A673 (cell line): ENCODE data around the gene WDFY4. TPM values are rescaled to one million over a fixed set of nuclear protein-coding genes. Genes with fewer than 3 reads are reported as not detected.

ENCODE experiments used
- BruUV-seq: library from RNA; stranded (reverse); fragments of 400-500 nt; replicated peaks from 2 replicates; lab custom pipeline; 2021; lab: Mats Ljungman, UMichigan
- CTCF ChIA-PET: fragments of 300-600 bp; sonication (Branson Sonifier 250); formaldehyde crosslinking; loops from one replicate; lab custom pipeline; 2022; ENCODE audit warnings: antibody characterized with exemption; lab: Charles Lee
- POLR2A ChIA-PET: fragments of 300-600 bp; sonication (Branson Sonifier 250); formaldehyde crosslinking; loops from one replicate; lab custom pipeline; 2022; ENCODE audit warnings: antibody characterized with exemption; ENCODE audit not compliant: low non-redundant PET; lab: Charles Lee
- DNase-seq: peaks from one replicate; pipeline ENCODE4 v3.0.0-alpha.2; 2015; ENCODE audit warnings: low spot score
- H3K27ac ChIP-seq: fragments of 200-600 bp; sonication (generic); 2 replicates; pipeline ENCODE4 v1.5.1; 2016; ENCODE audit warnings: mixed run types, low read depth, mild to moderate bottlenecking, mixed read lengths, antibody characterized with exemption, low read length; ENCODE audit not compliant: poor library complexity, severe bottlenecking
- H3K27me3 ChIP-seq: fragments of 200-600 bp; sonication (generic); replicated peaks from 2 replicates; pipeline ENCODE4 v1.6.1; 2017; ENCODE audit warnings: mixed run types, low read depth, mild to moderate bottlenecking, mixed read lengths, antibody characterized with exemption, low read length; ENCODE audit not compliant: insufficient read depth, poor library complexity
- H3K36me3 ChIP-seq: fragments of 200-600 bp; sonication (generic); 2 replicates; pipeline ENCODE4 v1.6.1; 2016; ENCODE audit warnings: mixed run types, mild to moderate bottlenecking, mixed read lengths, antibody characterized with exemption, low read length; ENCODE audit not compliant: insufficient read depth, poor library complexity, severe bottlenecking
- H3K4me1 ChIP-seq: fragments of 200-600 bp; sonication (generic); 2 replicates; pipeline ENCODE4 v1.6.1; 2017; ENCODE audit warnings: mixed run types, mild to moderate bottlenecking, mixed read lengths, antibody characterized with exemption, low read length; ENCODE audit not compliant: insufficient read depth, poor library complexity, severe bottlenecking
- H3K4me3 ChIP-seq: fragments of 200-600 bp; sonication (generic); 2 replicates; pipeline ENCODE4 v1.5.1; 2016; ENCODE audit warnings: low read depth, mixed run types, mild to moderate bottlenecking, mixed read lengths, low read length; ENCODE audit not compliant: poor library complexity, severe bottlenecking
- H3K9me3 ChIP-seq: fragments of 200-600 bp; sonication (generic); 2 replicates; pipeline ENCODE4 v1.6.1; 2016; ENCODE audit warnings: mixed run types, low read depth, mild to moderate bottlenecking, mixed read lengths, antibody characterized with exemption, low read length; ENCODE audit not compliant: poor library complexity, severe bottlenecking
- EZH2 ChIP-seq: fragments of 200-600 bp; sonication (generic); IDR thresholded peaks from 2 replicates; pipeline ENCODE4 v1.6.1; 2017; ENCODE audit warnings: borderline replicate concordance, low read depth, mild to moderate bottlenecking, mixed read lengths, antibody characterized with exemption, low read length; ENCODE audit not compliant: poor library complexity, severe bottlenecking
- intact Hi-C: fragments of 100-400 bp; cut with micrococcal nuclease; formaldehyde crosslinking; loops from one replicate; pipeline ENCODE4 v1.10.0; 2022; ENCODE audit not compliant: unreplicated experiment
- total RNA-seq: library from RNA; stranded (reverse); gene quantifications from 2 replicates; pipeline ENCODE4 v1.2.3, GENCODE V29; 2021
- TF ChIP-seq, protein P1 (sequence below): fragments of 300-800, 200-600 bp; sonication (generic); conservative IDR thresholded peaks from 2 replicates; pipeline ENCODE4 v1.5.1; 2017; ENCODE audit warnings: low read depth, mild to moderate bottlenecking, antibody characterized with exemption, low read length, moderate library complexity, mixed read lengths

Gene WDFY4
- total RNA-seq, 1 experiment from 2014 or later: not detected

DNA sequence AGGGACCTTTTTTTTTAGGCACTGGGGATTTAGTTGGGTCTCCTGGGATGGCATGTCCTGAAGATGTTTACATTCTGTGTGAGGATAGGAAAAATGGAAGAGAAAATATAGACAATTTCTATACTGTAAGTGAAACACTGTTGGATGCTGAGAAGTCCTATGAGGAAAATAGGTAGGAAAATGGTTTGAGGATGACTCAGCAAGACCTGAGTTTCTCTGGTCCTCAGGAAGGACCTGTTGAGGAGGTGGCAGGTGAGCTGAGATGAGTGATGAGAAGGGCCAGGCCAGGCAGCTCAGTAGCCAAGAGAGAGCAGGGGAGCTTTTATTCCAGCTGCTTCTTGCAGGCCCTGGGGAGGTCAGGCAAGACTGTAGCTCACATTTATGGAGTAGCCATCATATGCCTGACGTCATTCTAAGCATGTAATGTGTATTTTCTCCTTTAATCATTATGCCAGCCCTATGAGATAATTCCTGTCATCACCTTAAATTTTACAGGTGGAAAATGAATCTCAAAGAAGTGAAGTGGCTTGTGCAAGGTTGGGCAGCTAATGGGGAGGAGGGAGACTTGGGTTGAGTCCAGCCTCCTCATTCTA lies 274.0 kb downstream of the WDFY4 start:
- no peak for DNase-seq
- intact Hi-C loops: no loop called here
- TF ChIP-seq, protein P1, sequence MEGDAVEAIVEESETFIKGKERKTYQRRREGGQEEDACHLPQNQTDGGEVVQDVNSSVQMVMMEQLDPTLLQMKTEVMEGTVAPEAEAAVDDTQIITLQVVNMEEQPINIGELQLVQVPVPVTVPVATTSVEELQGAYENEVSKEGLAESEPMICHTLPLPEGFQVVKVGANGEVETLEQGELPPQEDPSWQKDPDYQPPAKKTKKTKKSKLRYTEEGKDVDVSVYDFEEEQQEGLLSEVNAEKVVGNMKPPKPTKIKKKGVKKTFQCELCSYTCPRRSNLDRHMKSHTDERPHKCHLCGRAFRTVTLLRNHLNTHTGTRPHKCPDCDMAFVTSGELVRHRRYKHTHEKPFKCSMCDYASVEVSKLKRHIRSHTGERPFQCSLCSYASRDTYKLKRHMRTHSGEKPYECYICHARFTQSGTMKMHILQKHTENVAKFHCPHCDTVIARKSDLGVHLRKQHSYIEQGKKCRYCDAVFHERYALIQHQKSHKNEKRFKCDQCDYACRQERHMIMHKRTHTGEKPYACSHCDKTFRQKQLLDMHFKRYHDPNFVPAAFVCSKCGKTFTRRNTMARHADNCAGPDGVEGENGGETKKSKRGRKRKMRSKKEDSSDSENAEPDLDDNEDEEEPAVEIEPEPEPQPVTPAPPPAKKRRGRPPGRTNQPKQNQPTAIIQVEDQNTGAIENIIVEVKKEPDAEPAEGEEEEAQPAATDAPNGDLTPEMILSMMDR: no peak
- TF ChIP-seq EZH2: no peak
- H3K9me3 ChIP-seq: no peaks in the 10 kb centered on the region
- H3K36me3 ChIP-seq: no peaks in the 10 kb centered on the region
- H3K27ac ChIP-seq: no peak overlapping the region
- no peaks in the 10 kb centered on the region for H3K4me1 ChIP-seq
- BruUV-seq: no TSS peak
- CTCF ChIA-PET: no interaction called here
- H3K4me3 ChIP-seq: no peak overlapping the region
- POLR2A ChIA-PET: no interaction called here
- H3K27me3 ChIP-seq: no peaks in the 10 kb centered on the region

GRCh38 chr10:48964038-48964437 lies 279.4 kb downstream of the WDFY4 start:
- intact Hi-C loops: no loop called here
- H3K4me3 ChIP-seq: no peak overlapping the region
- TF ChIP-seq, protein P1: no peak
- no peak for TF ChIP-seq EZH2
- H3K9me3 ChIP-seq: no peaks in the 10 kb centered on the region
- H3K27ac ChIP-seq: no peak overlapping the region
- no peak for DNase-seq
- H3K4me1 ChIP-seq: no peaks in the 10 kb centered on the region
- POLR2A ChIA-PET: no interaction called here
- CTCF ChIA-PET: no interaction called here
- H3K36me3 ChIP-seq: no peaks in the 10 kb centered on the region
- BruUV-seq: no TSS peak
- no peaks in the 10 kb centered on the region for H3K27me3 ChIP-seq

DNA sequence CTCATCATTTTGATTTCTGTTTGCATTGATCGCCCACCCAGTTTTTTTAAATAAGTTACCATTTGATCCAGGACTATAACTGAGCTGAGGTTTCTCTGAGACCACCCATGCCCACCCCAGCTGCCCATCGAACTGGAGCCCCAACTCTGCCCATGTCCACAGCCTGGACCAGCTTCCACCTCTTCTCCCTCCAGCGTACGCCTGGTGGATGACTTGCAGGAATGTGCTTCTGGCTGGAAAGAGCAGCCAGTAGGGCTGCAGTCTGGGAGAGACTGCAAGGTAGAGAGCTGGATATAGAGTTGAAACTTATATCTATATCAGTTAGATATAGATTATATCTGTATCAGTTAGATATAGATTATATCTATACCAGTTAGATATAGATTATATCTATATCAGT lies 280.8 kb downstream of the WDFY4 start:
- intact Hi-C loops: no loop called here
- POLR2A ChIA-PET: no interaction called here
- Histone ChIP-seq H3K27ac (no peak overlapping the region), H3K4me1 (no peaks in the 10 kb centered on the region), H3K9me3 (no peaks in the 10 kb centered on the region), H3K27me3 (no peaks in the 10 kb centered on the region), H3K36me3 (no peaks in the 10 kb centered on the region), H3K4me3 (no peak overlapping the region)
- DNase-seq: no peak
- CTCF ChIA-PET: no interaction called here
- TF ChIP-seq, protein P1: no peak
- no peak for TF ChIP-seq EZH2
- no TSS peak for BruUV-seq
